UCSD-AML1 (cell line): ENCODE data around the gene LKAAEAR1.

Experiments
- DNase-seq: peaks from one replicate; lab custom pipeline; 2025; ENCODE audit not compliant: unreplicated experiment; lab: John Stamatoyannopoulos, UW

The LKAAEAR1 gene

DNA sequence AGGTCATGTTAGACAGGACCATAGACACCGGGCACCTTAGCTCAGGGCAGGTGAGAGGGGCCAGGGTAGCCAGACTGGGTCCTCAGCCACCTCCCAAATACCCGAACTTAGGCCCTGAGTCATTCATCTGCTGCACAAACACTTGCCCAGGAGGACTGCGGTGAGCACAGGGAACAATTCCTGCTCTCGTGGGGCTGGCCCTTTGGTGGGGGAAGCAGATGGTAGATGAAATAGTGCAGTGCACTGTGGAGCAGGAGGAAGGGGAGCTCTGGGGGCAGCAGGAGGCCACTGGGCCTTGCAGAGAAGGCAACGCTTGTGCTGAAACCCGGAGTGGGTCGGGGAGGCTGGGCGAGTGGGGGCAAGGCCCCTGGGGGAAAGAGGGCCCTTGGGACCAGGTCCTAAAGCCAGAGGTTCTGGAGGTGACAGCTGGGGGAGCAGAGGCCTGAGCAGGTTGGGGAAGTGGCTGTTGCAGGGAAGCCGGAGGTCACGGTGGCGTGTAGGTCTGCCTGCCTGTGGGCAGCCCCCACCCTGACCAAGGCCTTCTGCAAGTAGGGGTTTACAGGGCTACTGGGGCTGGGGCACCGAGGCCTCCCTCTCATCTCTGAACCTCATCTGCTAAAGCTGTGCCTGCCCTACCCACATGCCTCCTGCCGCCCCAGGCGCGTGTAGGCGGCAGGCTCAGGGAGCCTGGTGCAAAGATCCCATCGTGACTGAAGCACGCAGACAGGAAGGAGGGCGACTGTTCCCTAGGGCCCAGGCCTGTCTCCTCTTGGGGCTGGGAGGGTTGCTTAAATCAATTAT, 27.8 kb upstream of the LKAAEAR1 start:
- DNase-seq, result peak; percentile 43

DNA sequence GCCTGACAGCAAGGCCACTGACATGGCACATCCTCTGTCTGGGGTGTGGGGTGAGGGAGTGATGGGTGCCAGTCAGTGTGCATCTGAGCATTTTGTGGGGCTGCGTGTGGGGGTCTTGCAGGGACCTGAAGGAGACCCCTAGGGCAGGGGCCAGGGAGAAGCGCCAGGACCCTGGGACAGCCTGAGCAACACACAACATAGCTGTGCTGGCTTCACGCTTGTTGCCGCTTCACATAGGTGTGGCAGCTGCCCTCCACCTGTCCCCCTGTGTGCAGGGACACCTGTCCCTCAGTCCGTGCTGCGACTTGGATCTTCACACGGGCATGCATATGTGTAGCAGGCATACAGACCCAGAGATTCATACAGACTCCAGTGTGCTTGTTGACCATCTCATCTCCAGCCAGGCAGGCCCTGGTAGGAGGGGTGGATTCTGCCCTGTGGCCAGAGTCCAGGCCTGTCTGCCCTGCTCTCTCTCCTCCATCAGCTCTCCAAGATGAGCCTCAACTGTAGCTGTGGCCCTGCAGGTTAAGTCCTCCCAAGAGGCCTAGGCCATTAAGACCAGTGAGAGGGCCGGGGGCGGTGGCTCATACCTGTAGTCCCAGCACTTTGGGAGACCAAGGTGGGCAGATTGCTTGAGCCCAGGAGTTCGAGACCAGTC, 26.3 kb upstream of the LKAAEAR1 start:
- DNase-seq, result no peak

DNA sequence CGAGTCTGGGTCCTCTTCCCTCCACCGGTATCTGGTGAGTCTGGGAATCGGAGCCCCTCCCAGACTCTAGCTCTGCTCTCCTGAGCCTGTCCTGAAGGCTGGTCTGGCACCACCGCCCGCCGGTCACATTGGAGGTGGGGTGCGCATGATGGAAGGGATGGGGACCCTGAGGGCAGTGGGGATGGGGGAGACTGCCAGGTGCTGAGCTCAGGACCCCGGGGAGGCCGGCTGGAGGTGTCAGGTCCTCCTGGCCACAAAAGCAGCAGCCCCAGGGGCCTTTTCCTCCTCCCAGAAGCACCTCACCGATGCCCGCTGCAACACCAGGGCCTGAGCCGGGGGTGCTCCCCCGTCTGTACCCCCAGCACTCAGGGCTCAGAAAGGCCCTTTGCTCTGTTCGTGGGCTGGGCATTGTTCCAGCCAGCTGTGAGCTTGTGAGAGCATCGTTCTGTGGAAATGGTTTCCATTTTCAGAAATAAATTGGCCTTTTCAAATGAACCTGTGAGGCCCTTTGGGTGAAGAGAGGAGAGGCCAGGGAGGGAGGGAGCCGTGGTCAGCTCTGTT, 25.7 kb upstream of the LKAAEAR1 start:
- no peak for DNase-seq

DNA sequence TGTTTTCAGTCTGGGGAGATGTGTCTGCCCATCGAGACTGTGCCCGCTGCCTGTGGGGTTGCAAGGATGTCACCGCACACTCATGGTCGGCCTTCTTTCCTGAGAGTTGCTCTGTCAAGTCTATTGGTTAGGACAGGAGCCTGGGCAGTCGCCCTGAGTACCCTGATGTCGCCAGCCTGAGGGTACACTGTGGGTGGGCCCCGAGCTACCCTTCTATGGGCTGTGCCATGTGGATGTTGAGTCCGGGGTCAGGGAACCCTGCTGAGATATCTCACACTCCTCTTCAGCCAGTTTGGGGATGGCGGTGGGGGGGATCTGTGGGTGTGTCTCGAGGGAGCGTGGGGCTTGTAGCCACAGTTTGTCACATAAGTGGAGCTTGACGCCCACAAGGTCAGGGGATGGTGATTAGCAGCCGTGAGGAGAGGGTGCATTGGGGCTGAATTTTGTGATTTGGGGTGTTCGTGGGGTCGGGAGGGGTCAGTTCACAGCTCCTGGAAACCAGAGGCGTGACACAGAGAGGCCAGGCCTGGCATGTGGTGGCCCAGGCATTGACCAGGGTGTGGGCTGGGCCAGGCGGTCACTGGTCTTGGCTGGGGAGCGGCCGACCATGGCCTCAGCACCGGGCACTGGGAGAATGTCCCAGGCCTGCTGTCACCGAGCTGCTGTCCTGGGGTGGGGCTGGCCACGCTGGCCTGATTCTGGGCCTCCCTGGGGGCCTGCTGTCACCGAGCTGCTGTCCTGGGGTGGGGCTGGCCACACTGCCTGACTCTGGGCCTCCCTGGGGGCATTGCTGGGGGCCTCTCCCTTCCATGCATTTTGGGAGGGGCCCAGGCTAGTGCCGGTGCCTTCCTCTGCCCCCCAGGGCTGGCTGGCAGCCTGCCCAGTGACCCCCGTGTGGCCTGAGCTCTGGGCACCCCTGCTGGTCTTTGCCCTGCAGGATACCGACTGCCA, 24.8 kb upstream of the LKAAEAR1 start:
- DNase-seq, result no peak

DNA sequence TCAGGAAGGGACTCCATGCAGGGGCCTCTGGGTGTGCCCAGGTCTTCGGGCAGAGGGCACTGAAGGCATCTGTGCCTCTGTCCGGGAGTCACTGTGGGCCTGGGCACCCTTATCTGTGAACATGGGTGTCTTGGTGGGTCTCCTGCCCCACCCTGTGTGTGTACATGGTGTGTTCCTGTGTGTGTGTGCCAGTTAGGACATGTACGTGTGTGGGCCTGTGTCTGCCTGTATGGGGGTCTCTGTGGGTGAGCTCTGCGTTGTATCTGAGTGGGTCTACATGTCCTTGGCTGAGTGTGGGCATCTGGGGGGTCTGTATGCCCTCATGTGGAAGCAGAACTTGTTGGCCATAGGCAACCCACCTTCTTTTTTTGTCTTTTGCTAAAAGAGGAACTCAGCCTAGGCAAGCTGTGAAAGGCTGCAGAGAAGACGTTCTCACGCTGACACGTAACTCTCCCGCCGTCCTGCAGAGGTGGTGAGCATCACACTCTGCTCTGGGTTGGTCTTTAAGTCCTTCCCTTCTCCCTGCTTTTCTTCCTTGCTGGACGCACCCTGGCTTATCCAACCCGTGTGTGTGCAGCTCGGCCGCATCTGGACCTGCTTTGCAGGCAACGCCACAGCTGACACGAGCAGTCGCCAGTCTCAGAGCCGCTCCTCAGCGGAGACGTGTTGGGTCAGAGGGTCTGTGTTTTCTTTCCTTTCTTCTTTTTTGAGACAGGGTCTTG, 23.7 kb upstream of the LKAAEAR1 start:
- peak; percentile 26 for DNase-seq

DNA sequence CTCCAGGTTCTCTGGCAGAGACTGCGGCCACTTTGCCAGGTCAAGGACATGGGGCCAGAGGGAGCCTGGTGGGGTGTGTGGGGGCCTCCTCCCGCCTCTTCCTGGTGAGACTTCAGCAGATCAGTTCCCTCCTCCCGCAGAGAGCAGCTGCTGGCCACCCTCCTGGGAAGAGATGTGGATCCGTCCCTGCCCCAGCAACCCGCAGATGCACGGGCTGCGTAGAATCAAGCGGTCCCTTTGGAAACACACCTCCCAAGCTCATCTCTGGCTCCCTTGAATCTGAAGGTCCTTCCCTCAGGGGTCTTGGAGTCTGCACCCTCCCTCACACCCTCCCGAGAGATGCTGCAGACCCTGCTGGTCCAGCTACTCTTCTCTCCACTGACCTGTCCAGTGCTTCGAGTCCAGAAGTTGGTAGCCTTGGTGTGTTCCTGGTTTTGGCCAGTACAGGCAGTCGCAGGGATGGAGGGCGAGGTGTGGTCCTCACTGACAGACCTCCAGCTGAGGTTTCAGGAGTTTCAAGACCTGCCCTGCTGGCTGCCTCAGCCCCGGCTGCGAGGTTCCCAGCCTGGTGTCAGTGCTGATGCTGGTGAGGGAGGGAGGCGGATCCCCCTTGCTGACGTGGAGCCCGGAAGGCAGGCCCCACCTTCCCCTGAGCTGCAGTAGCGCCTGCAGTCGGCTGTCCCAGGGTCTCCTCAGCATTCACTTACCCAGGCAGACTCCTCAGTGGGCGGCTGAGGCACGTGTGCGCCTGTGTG, 23.0 kb upstream of the LKAAEAR1 start, which contains the start of gene NPBWR2:
NPBWR2 (minus strand) TSS at position 585 of the 755 bp plus-strand sequence. CDS start 734 bp downstream, outside the sequence.
- DNase-seq, result no peak

DNA sequence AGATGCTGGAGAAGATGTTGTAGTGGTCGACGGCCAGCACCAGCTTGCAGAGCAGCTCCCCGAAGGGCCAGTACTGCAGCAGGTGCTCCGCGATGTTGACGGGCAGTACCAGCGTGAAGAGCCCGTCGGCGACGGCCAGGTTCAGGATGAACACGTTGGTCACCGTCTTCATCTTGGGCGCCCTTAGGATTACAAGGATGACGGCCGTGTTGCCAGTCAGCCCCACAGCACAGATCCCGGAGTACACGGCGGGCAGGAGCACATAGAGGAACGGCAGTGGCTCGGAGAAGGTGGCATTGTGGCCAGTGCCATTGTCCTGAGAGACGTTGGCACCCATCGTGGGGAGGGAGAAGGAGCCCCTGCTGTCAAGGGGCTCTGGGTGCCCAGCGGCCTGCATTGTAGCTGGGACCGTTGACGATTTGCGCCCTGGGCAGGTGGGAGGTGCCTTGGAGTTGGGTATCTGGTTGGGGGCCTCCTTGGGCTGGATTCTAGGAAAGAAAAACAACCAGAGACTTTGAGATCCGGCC, 22.3 kb upstream of the LKAAEAR1 start:
- DNase-seq, result no peak

DNA sequence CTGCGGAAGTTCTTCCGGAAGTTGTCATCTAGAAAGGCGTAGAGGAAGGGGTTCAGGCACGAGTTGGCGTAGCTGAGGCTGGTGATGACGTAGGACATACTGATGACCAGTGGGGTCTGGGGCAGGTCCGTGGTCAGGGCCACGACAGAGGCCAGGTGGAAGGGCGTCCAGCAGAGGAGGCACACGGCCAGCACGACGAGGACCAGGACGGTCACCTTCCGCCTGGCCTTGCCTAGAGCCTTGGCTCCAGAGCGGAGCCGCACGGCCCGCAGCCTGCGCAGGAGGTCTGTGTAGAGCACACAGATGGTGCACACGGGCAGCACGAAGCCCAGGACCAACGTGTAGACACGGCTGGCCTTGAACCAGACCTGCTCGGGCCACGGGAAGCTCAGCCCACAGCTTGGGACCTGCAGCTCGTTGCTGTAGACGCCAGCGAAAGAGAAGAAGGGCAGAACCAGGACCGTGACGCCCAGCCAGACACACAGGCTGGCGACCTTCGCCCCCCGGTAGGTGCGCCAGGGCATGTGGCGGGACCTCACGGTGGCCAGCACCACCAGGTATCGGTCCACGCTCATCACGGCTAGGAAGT, 21.7 kb upstream of the LKAAEAR1 start:
- no peak for DNase-seq

DNA sequence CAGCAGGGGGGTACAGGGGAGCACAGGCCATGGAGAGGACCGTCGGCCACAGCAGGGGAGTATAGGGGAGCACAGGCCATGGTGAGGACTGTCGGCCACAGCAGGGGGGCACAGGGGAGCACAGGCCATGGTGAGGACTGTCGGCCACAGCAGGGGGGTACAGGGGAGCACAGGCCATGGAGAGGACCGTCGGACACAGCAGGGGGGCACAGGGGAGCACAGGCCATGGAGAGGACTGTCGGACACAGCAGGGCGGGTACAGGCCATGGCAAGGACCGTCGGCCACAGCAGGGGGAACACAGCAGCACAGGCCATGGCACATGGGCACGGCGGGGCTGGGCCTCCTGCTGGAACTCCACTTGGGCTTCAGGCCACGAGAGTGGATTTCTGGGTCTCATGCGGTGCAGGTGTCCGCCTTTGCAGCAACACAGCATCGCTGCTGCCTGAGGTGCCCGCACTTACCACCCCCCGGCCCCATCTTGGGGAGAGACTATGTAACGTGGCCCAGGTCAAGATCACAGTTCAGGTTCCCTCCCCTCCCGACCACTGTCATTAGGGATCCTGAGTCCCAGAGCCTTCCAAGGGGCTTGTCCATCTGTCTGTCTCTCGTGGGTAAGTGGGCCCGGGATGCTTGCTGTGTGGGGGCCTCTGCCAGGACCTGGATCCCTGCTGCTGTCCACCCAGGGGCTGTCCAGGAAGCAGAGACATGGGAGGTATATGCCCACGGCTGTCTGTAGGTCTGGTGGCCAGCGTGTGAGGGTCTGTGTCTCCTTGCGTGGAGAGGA, 20.7 kb upstream of the LKAAEAR1 start:
- no peak for DNase-seq

DNA sequence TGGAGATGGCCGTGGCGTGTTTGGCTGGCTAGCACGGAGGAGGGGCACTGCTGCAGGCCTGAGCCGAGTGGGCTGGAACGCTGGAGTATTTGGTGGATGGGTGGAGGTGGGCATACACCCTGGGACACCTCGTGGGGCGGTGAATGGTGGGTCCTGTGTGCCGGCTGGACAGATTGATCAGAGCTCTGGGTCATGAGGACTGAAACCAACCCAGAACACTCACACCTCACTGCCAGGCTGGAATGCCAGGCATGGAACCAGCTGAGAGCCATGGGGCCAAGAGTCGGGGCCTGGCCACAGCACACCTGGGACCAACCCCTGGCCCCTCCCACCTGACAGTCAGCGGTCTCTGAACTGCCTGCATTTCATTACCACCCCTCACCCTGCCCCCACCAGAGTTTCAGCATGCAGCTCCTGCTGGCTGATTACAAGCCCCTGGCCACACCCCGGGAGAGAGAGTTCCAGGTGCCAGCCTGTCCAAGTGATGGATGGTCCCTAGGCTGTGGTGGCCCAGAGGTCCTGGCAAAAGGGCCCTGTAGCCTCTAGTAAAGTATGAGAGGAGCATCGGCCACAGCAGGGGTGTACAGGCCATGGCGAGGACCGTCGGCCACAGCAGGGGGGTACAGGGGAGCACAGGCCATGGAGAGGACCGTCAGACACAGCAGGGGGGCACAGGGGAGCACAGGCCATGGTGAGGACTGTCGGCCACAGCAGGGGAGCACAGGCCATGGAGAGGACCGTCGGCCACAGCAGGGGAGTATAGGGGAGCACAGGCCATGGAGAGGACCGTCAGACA, 19.9 kb upstream of the LKAAEAR1 start:
- DNase-seq, result no peak

DNA sequence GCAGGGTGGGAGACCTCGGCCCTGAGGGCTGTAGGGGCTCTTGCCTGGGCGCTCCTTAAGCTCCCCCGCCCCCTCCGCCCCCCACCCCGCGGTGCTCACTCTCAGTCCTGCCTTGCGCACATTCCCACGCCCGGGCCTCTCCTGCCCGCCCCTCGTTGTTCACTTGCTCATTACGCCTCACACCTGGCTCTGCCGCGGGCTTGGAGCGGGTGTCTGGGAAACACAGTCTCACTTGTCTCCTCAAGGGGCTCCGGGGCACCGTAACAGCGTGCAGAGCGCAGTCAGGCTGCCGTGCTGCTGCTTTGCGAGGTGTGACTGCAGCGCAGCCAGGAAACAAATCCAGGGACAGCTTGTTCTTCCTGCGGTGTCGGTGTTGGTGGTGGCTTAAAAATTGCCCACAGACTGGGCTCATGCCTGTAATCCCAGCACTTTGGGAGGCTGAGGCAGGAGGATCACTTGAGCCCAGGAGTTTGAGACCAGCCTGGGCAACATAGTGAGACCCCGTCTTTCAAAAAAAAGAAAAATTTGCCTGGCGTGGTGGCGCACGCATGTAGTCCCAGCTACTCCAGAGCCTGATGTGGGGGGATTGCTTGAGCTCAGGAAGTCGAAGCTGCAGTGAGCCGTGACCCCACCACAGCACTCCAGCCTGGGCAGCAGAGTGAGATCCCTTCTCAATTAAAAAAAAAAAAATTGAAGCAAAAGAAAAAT, 18.6 kb upstream of the LKAAEAR1 start:
- DNase-seq, result no peak

DNA sequence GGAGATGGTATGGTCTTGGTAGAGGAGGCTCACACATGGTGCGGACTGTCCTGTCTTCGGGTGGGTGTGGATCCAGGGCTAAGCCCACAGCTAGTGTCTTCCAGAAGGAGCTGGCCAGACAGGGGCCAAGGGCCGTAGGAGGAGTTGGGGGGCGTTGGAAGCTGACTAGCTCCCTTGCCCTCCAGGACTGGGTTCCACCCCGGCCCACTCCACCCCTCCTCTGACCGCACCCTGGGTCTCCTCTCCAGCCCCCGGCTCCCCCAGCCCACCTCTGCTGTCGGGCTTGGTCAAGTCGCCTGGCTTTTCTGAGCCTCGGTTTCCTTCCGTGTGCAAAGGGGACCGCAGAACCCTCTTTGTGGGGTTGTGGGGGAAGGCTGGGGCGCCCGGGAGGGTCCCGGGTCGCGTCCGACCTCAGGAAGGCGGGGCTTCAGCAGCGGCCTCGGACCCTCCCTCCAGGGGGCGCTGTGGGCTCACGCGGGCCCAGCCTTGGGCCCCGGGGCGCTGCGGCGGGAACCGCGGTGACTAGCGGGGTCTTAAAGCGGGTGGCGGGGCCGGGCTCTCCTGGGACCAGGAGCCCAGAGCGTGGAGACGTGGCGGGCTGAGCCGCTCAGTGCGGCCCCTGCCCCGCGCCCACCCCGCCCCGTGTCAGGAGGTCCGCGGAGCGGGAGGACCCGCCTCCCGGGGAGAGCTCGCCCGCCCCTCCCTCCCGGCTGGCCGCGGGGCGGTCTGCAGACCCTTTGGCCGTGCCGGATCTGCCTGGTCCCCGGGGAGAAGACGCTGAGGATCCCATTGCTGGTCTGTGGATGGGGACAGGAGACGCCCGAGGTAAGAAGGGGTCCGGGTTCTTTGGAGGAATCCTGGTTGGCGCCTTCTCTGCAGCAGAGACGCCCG, 17.8 kb upstream of the LKAAEAR1 start:
- DNase-seq, result peak; percentile 70

DNA sequence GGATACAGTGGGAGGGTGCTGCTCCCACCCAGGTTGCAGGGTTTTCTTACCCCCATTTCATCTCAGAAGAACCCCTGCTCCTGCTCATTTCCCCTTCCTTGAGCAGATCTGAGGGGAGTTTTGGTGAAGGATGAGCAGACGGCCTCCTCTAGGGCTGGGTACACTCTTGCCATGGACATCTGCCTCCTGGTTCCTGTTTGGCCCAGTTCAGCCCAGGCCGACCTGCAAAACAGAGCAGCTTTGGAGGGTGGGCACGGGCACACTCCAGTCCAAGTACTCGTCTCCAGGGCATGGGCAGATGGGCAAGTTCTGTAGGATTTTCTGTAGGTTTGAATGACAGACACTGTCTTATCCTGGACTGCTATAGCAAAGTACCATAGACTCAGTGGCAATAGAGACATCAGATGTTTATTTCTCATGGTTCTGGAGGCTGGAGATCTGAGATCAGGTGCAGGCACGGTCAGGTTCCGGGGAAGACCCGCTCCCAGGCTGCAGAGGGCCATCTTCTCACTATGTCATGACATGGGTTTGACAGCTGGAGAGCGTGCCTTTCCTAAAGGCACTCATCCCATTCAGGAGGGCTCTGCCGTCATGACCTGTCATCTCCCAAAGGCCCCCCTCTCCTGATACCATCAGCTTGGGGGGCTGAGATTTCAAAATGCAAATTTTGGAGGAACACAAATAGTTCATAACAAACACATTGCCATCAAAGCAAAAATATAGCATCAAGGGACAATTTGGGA, 16.9 kb upstream of the LKAAEAR1 start:
- no peak for DNase-seq

DNA sequence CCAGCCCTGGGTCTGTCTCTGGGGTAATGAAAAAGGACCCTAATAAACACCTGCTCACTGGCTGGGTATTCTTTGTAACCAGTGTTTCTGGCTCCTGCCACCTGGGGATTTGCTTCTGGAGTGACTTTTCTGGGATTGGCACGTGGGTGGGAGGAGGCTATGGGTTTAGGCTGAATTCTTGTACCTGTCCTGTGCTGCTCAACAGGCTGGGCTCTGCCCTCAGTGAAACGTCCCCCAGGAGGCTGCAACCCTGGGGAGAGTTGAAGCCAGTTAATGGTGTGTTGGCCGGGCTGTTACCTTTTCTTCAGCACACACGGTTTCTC, 16.3 kb upstream of the LKAAEAR1 start:
- DNase-seq, result no peak

DNA sequence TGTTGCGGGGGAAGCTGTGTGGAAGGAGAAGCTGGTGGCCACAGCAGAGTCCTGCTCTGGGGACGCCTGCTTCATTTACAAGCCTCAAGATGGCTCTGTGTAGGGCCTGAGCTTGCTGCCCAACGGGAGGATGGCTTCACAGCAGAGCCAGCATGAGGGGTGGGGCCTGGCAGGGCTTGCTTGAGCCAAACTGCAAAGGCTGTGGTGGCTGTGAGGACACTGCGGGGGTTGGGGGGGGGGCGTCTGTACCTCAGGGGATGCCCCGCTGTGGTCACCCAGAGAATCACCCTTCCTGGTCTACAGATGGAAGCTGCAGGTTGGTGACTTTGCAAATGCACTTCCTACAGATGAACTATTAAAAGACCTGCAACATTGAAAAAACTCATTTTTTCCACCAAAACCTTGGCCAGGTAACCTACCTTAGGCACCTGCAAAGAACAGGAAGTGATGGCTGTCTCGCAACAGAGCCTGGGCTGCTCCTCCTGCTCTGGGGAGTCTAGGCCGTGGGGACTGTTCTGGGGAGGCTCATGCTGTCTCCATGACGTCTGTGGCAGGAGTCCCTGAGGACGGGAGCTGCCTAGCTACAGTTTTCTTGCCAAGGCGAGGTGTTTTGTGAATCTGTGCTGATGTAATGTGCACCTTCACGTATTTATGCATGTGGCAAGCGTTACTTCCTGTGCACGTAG, 15.8 kb upstream of the LKAAEAR1 start:
- DNase-seq, result no peak
